ENCODE data around the gene KIAA1217. TPM values are rescaled to one million over a fixed set of nuclear protein-coding genes. Genes with fewer than 3 reads are reported as not detected.

KIAA1217 gene
- total and polyA plus RNA-seq, 2 of the 8 experiments (the other 6 are each of a cell fraction or from before 2014, with no cell fraction given): 4.5 to 15.6 TPM

- Histone ChIP-seq H3K23me2 (ENCODE audit: low read depth, low read length) (0 out of 2 replicates have a peak, but pooled peaks cover 2% of the 10 kb centered on the region), H3K4me2 (ENCODE audit: insufficient read depth in 1 of 2, low read depth in 2 of 2, low read length in 2 of 2) (no peak overlapping the region), H2AFZ (ENCODE audit: low read length) (no peak overlapping the region), H4K91ac (replicated peaks; ENCODE audit: insufficient read length, low read length) (no peak overlapping the region), H3K56ac (replicated peaks; ENCODE audit: insufficient read length, low read depth, low read length) (no peak overlapping the region), H4K20me1 (replicated peaks in 1 of 2; ENCODE audit: control insufficient read depth in 1 of 2, insufficient read depth in 2 of 2, low read length in 2 of 2) (no peaks in the 10 kb centered on the region), H3K4me1 (replicated peaks in 1 of 4; ENCODE audit: control insufficient read depth in 3 of 4, insufficient read depth in 4 of 4, low read length in 3 of 4) (peaks cover 0 to 6% (median 4%) of the 10 kb centered on the region in 4 experiments; a peak in 3 of 7 replicates), H3K23ac (ENCODE audit: insufficient read length) (no peak overlapping the region), H3K27me3 (replicated peaks in 1 of 4; ENCODE audit: control insufficient read depth in 3 of 4, extremely low read depth in 1 of 4, insufficient read depth in 3 of 4, low read length in 3 of 4) (no peaks in the 10 kb centered on the region), H3K9me3 (ENCODE audit: insufficient read depth in 2 of 2, low read depth in 1 of 2, low read length in 1 of 2) (peaks cover 3 to 5% of the 10 kb centered on the region in 2 experiments; a peak in 2 of 4 replicates), H4K5ac (ENCODE audit: insufficient read length, low read depth, low read length) (no peak overlapping the region), H2BK20ac (ENCODE audit: low read length) (no peak overlapping the region), H2BK15ac (ENCODE audit: low read length) (no peak overlapping the region), H2BK12ac (ENCODE audit: low read depth, low read length) (no peak overlapping the region), H3K14ac (ENCODE audit: insufficient read length) (no peak overlapping the region), H2BK120ac (replicated peaks; ENCODE audit: low read depth, low read length) (no peak overlapping the region), H3K79me2 (ENCODE audit: control insufficient read depth in 1 of 2, insufficient read depth in 2 of 2, low read length in 2 of 2) (no peaks in the 10 kb centered on the region), H3K79me1 (ENCODE audit: low read depth, low read length) (no peaks in the 10 kb centered on the region), H3K18ac (ENCODE audit: extremely low read depth, low read length) (no peak overlapping the region), H3K36me3 (ENCODE audit: control insufficient read depth in 2 of 4, insufficient read depth in 4 of 4, low read length in 3 of 4) (peaks cover 0 to 5% (median 0%) of the 10 kb centered on the region in 4 experiments; a peak in 2 of 8 replicates), H2BK5ac (ENCODE audit: low read depth, low read length) (no peak overlapping the region), H3K4ac (replicated peaks; ENCODE audit: insufficient read length, low read depth, low read length) (no peak overlapping the region), H3K4me3 (ENCODE audit: extremely low read depth in 1 of 4, insufficient read depth in 2 of 4, low read depth in 3 of 4, low read length in 4 of 4) (no peak overlapping the region), H3K27ac (ENCODE audit: low read depth, low read length) (no peak overlapping the region), H4K8ac (ENCODE audit: extremely low read depth, insufficient read depth, low read length) (no peak overlapping the region), H3K9ac (replicated peaks in 1 of 4; ENCODE audit: extremely low read depth in 1 of 4, low read depth in 3 of 4, low read length in 3 of 4) (no peak overlapping the region), H2AK5ac (ENCODE audit: low read depth, low read length) (no peak overlapping the region)
- POLR2A ChIA-PET (ENCODE audit: partially characterized antibody): no interaction called here
- FAIRE-seq (no peak), DNase-seq (ENCODE audit: low read depth in 1 of 2, low spot score in 2 of 2) (no peak)
- WGBS, 2 experiments (ENCODE audit: extremely low coverage in 1 of 2, insufficient coverage in 1 of 2, insufficient read length in 1 of 2, insufficient replicate concordance in 2 of 2, low coverage in 1 of 2, low lambda C conversion rate in 2 of 2, missing lambda C conversion rate in 1 of 2): 92% methylated on average over 3 of the region's 3 CpGs; no CpG with 5 or more reads in 1 of the 2 experiments
- CTCF ChIA-PET (ENCODE audit: partially characterized antibody): interaction anchor here (0.9 to 2.0 kb wide), 3 partner anchors 22 to 65 kb away, joined by 3 to 4 read pairs (median 3); no protein-coding TSS in a partner anchor
- TF ChIP-seq NANOG (IDR thresholded peaks at IDR 0.05; ENCODE audit: insufficient read depth, low read depth, low read length, poor library complexity, severe bottlenecking) (no peak), CTBP2 (IDR thresholded peaks at IDR 0.05; ENCODE audit: borderline replicate concordance, insufficient read depth, insufficient read length, low read length) (no peak), HDAC6 (IDR thresholded peaks at IDR 0.05; ENCODE audit: low read depth, low read length) (no peak), GABPA (IDR thresholded peaks at IDR 0.05; ENCODE audit: borderline replicate concordance, insufficient read depth, low read length) (no peak), EZH2 (IDR thresholded peaks at IDR 0.05; ENCODE audit: low read depth, low read length, severe bottlenecking) (no peak), SIX5 (IDR thresholded peaks at IDR 0.05; ENCODE audit: low read depth, low read length) (no peak), RXRA (IDR thresholded peaks at IDR 0.05; ENCODE audit: insufficient read depth, low read depth, low read length) (no peak), EGR1 (IDR thresholded peaks at IDR 0.05; ENCODE audit: borderline replicate concordance, low read depth, low read length) (no peak), SIRT6 (IDR thresholded peaks at IDR 0.05; ENCODE audit: low read length) (no peak), HDAC2 (IDR thresholded peaks at IDR 0.05; ENCODE audit: borderline replicate concordance in 1 of 2, low read depth in 2 of 2, low read length in 2 of 2) (no peak), KDM1A (IDR thresholded peaks at IDR 0.05; ENCODE audit: borderline replicate concordance, low read length) (no peak), TAF7 (optimal IDR thresholded peaks at IDR 0.05; ENCODE audit: borderline replicate concordance, low read depth, low read length) (no peak)
- TF ChIP-seq, protein P1, sequence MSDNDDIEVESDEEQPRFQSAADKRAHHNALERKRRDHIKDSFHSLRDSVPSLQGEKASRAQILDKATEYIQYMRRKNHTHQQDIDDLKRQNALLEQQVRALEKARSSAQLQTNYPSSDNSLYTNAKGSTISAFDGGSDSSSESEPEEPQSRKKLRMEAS (IDR thresholded peaks at IDR 0.05): no peak
These were observed 271.5 kb downstream of the KIAA1217 start for GRCh38 chr10:24480447-24480846.

Measured in H1 (cell line).